Stimulated activated CD8-positive, alpha-beta memory T cell treated with anti-CD3 and anti-CD28 coated beads, Interleukin-7, amount 100 ng/mL, for 1 hour (primary cell): Measurements from ENCODE around the gene CKLF.
"Not testable (repeated sequence)": the region's sequence is repeated elsewhere in the genome, so short reads cannot be mapped to it uniquely, and the experiment has no call there.

Source experiments
- DNase-seq, 2 donors: peaks; one replicate each; pipeline ENCODE4 v3.0.0-alpha.2; 2020; ENCODE audit warnings: low read depth in 2 of 2

The CKLF gene

GRCh38 chr16:66568355-66568754 is 16.0 kb downstream of the CKLF start:
- DNase-seq: no peak

- DNase-seq: no peak
Measured at GRCh38 chr16:66569131-66569530, 16.8 kb downstream of the CKLF start.

DNA sequence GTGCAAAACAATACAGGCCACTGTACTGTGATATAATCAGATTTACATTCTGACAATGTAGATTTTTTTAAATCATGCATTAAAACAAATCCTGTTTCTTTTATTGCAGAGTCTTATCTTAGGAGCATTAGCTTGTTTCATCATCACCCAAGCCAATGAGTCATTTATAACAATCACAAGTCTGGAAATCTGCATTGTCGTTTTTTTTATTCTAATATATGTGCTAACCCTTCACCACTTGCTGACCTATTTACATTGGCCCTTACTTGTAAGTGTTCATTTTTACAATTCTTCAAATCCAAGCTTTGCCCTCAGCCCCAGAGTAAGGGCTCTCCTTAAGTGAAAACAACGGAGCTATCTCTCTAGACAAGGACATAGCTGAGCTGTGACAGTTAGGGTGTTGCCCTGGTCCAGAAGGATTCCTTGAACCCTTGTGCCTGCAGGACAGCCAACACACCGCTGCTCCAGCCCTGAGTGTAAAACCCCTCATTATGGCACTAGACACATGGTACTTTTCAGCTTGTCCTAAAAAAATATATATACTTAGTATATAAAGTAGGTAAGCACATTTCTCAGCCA is 17.5 kb downstream of the CKLF start:
- no peak for DNase-seq

GRCh38 chr16:66572356-66572755 is 20.0 kb downstream of the CKLF start:
- DNase-seq: no peak

DNA sequence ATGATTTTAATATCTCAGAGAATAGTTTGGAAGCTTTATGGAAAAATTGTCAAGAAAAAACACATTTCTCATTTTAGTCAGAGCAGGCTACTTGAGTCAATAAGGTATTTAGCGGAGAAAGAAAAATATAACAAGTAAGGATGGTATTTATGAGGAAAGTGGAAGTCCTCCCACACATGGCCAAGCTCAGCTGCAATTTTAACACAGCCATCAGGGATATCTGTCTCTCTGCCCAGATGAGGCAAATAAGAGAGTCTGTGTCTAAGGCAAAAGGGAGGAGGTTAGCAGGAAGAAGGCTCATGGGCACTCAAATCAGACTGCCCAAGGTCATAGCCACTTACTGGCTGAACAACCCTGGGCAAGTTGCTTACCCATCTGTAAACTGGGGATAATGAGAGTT is 21.7 kb downstream of the CKLF start:
- DNase-seq: no peak

- no peak for DNase-seq
Measured at GRCh38 chr16:66574531-66574930, 22.2 kb downstream of the CKLF start.

DNA sequence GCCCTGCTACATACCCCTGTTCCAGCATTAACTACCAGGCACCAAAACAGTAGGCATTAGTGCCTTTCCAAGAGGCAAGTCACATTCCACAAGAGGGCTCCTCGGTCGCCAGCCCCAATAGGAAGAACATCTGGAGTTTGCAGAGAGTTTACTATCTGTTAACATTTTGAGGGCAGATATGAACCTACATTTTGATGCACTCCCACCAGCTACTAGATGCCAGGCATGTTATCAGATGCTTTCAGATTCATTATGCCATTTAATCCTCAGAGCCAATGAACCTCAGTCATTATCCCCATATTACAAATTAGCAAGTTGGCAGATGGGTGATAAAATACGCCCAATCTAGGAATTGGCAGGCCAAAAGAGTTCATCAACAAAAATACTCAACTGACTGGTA is 22.7 kb downstream of the CKLF start:
- no peak for DNase-seq

DNA sequence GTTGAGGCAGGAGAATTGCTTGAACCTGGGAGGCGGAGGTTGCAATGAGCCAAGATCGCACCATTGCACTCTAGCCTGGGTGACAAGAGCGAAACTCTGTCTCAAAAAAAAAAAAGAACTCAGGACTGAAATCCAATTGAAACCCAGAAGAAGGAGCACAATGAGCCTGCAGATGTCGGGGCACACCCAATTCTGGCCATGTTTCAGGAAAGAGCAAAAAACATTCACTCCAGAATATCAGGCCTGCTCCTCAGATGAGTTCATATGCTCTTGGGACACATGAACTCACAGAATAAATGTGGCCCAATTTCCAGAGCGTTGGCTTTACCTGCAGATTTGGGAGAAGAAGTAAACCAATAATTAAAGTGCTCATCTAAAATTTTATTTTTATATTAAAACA is 23.9 kb downstream of the CKLF start:
- no peak for DNase-seq

DNA sequence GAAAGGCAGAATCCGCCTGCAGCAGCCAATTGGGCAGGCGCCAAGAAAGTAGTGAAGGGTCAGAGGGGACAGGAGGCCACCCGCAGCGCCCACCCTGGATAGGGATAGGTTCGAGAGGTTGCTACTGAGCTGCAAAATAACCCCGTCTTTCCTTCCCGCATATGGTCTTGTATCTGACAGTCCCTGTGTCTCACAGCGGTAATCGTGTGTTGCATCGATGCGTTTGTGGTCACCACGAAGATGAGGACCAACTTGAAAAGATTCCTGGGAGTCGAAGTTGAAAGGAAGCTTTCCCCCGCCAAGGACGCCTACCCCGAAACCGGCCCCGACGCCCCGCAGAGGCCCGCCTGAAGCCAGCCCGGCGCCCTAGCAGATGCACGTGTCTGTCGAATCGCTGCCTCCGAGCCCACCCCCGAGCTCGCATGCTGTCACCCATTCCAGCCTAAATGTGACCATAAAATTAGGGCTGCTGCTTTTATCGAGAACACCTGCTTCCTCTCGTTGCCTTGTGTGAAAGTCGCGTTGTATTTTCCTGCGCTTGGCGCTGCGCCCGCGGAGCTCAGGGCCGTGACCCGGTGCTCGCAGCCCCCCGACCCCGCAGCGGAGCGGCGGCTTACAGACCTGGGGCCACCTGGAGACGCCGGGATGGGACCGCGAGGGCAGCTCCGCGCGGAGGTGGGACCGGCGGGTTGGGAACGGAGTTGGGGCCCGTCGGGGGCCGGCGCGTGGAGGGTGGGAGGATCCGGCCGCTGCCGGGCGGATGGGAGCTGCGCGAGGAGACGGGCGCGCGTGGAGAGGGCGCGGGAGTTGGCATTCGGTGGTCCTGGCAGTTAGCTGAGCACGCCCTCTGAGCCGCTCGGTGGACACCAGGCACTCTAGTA is 26.5 kb downstream of the CKLF start, which contains the start of gene CMTM2:
Gene CMTM2 (plus strand): TSS at position 813 of the 881 bp plus-strand sequence. CDS start 145 bp downstream, outside the sequence.
- DNase-seq: no peak

- no peak for DNase-seq
Measured at GRCh38 chr16:66580605-66581209, 28.3 kb downstream of the CKLF start.

DNA sequence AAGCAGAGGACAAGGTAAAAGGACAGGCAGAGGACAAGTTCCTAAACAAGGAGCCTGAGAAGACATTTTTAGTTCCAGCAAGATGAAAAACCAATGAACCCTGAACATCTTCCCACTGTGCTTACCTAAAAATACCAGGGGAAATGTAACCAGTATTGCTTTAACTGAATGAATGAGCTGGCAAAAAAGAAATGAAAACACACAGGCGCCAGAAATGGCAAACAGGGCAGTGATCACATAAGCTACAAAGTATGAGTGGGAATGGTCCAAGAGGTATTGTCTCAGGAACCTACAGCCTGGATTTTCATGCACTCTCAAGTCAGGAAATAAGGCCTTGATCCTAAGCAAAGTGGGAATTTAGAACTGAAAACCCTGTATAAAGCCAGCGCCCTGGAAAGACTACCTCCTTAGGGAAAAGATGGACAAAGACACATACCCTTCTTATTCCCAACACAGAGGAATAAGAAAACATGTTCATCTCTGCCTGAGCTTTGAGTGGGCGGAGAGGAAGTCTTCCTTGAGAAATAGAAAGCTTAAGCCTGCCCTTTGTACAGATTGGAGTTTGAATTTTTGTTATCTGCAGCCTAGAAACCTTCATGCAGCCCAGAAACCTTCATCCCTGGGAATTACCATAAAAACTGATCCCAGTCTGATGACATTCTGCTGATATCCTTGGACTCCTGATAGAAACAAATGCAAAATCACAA is 29.0 kb downstream of the CKLF start:
- no peak for DNase-seq

GRCh38 chr16:66585481-66586239 is 33.3 kb downstream of the CKLF start:
- DNase-seq: no peak

DNA sequence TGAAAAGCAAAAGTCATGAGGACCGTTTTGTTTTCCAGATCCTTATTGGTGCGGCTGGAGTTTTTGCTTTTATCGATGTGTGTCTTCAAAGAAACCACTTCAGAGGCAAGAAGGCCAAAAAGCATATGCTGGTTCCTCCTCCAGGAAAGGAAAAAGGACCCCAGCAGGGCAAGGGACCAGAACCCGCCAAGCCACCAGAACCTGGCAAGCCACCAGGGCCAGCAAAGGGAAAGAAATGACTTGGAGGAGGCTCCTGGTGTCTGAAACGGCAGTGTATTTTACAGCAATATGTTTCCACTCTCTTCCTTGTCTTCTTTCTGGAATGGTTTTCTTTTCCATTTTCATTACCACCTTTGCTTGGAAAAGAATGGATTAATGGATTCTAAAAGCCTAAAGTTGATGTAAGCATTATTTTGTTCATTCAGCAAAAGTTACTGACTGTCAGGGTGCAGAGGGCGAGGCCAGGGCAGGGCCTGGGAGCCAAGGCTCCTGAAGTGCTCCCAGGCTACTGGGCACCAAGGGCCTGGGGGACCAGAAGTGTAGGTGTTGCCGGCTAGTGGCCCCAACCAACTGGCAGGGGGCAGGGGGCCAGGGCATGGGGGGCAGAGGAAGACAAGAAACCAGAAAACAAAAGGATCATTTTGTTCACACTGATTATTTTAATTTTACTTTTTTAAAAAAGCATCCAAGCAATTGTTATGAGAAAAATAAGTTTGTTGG is 35.7 kb downstream of the CKLF start:
- no peak for DNase-seq

DNA sequence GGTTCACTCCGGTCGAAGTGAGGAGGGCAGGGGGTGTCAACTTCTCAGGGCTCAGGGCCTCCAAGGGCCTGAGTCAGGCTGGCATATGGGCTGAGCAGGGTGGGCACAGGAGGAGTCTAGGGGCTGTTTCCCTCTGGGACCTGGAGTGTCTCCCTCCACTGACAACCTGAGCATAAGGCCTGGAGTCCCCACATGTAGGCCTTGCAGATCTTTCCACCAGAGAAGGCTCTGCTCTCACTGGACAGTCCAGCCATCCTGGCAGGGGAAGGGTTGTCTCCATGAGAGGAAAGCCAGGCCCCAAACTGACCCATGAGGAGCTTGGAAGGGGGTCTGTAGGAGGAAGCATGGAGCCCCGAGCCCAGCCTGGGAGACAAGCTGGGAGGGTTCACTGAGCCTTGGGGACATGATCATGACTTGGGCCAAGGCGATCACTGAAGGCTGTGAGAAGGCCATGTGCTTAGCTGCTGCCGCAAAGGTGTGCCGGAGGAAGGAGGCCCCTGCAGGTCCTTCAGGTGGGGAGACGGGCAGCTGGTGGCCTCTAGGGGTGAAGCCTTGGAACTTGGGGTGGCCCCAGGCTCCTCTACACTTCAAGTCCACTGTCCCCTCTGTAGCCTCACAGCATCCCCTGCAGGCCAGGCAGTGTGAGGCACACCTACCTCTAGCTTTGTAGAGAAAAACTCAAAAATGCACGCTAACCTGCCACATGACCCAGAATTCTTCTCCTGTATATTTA is 36.8 kb downstream of the CKLF start:
- DNase-seq: peak; percentile 21 to 37

DNA sequence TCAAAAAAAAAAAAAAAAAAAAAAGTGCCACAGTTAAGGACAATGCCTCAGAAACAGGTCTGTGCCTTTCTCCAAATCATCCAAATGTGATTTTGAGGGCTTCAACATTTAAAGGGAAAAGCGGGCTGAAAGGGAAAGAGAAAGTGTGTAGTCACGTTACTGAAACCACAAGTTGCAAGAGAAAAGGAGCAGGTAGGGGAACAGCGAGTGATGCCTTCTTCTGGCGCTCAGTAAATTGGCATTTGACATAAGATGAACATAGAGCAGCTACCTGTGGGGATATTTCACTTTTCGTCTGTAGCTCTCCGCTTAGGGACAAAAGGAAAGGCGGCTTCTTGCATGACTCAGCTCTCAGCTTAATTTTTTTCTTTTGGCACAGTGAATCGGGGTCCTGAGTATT is 37.9 kb downstream of the CKLF start:
- no peak for DNase-seq

DNA sequence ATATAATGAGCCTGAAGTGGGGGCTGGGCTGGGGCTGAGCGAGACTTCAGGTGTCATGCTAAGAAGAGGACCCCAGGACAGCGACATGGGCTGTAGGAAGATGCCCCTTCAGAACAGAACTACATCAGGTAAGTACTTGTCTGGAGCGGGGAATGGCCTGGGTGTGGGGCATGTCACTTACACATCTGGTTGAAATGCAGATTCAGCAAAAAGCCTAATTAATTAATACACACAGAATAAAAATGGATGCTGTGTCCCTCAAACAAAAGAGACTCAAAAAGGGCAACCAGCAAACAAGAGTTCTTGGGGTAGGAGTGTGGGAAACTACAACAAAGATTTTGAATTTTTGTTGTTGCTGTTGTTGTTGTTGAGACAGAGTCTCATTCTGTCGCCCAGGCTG is 38.6 kb downstream of the CKLF start:
- DNase-seq: no peak

DNA sequence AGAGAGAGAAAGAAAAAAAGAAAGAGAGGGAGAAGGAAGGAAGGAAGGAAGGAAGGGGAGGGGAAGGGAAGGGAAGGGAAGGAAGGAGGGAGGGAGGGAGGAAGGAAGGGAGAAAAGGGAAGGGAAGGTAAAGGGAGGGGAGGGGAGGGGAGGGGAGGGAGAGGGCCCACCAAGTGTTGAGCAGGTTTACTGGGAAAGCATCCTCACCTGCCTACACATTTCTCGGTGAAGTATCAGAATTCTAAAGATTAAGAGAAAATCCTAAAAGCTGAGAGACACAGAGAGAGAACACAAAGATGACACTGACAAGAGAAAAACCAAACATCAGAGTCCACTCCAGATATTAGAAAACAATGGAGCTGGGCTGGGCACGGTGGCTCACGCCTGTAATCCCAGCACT is 39.9 kb downstream of the CKLF start:
- no peak for DNase-seq

DNA sequence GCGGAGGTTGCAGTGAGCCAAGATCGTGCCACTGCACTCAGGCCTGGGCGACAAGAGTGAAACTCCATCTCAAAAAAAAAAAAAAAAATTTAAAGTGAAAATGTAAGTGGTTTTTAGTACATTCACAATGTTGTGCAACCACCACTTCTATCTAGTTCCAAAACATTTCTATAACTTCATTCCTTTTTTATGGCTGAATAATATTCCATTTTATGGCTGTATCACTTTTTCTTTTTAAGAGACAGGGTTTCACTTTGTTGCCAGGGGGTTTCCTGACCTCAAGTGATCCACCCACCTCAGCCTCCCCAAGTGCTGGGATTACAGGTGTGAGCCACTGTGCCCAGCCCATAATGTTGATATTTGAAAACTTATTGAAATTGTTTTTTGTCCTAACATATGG is 40.4 kb downstream of the CKLF start:
- DNase-seq: no peak

DNA sequence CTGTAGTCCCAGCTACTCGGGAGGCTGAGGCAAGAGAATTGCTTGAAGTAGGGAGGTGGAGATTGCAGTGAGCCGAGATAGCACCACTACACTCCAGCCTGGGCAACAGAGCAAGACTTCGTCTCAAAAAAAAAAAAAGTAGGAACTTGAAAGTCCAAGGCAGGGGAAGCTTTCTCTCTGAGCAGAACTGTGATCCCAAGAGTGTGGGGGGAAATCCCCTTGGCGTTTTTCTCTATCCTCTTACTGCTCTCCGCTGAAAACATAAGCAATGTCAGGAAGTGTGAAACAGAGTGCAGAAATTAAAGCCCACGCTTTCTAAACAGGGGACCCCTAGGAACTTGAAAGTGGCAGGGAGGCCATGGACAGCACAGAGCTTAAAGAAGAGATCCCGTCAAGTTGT is 42.4 kb downstream of the CKLF start:
- no peak for DNase-seq

DNA sequence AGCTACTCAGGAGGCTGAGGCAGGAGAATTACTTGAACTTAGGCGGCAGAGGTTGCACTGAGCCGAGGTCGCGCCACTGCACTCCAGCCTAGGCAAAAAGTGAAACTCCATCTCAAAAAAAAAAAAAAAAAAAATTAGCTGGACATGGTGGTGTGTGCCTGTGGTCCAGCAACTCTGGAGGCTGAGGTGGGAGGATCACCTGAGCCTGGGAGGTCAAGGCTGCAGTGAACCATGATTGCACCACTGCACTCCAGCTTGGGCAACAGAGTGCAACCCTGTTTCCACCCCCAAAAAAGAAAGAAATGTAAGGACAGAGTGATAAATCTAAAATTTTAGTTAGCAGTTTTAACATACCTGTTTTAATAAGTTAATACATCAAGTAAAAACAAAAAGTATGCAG is 44.2 kb downstream of the CKLF start:
- DNase-seq: not testable (repeated sequence)
